ENCODE data around the gene GRK5.

- TF ChIP-seq HDGF (IDR thresholded peaks at IDR 0.05; ENCODE audit: borderline replicate concordance) (no peak), FOXA1 (IDR thresholded peaks at IDR 0.05) (no peak), BHLHE40 (IDR thresholded peaks at IDR 0.05; ENCODE audit: borderline replicate concordance) (no peak), FOXK2 (IDR thresholded peaks at IDR 0.05) (no peak), PKNOX1 (IDR thresholded peaks at IDR 0.05) (no peak), ZNF384 (IDR thresholded peaks at IDR 0.05) (no peak)
These were observed 198.1 kb downstream of the GRK5 start for GRCh38 chr10:119405520-119405807.

Measured in HEK293T (cell line).